Mucosa of stomach (tissue), 1 donor: ENCODE data around the gene FAM124A.

Source experiments
- H3K27me3 ChIP-seq: one replicate; pipeline ENCODE4 v1.7.0; 2013; ENCODE audit warnings: mild to moderate bottlenecking, low read length; ENCODE audit not compliant: control insufficient read depth, insufficient read depth
- H3K36me3 ChIP-seq: one replicate; pipeline ENCODE4 v1.7.0; 2013; ENCODE audit warnings: low read length; ENCODE audit not compliant: control insufficient read depth, insufficient read depth
- H3K4me1 ChIP-seq: one replicate; pipeline ENCODE4 v1.7.0; 2013; ENCODE audit warnings: mild to moderate bottlenecking, low read length; ENCODE audit not compliant: control insufficient read depth, insufficient read depth
- H3K4me3 ChIP-seq: one replicate; pipeline ENCODE4 v1.7.0; 2013; ENCODE audit warnings: low read length
- H3K9ac ChIP-seq: one replicate; pipeline ENCODE4 v1.7.0; 2013; ENCODE audit warnings: mild to moderate bottlenecking, low read length, moderate library complexity
- H3K9me3 ChIP-seq: one replicate; pipeline ENCODE4 v1.7.0; 2013; ENCODE audit warnings: mild to moderate bottlenecking, low read length, moderate library complexity; ENCODE audit not compliant: control insufficient read depth
- donor health status: Pancreatic carcinoma.

FAM124A gene, protein sequence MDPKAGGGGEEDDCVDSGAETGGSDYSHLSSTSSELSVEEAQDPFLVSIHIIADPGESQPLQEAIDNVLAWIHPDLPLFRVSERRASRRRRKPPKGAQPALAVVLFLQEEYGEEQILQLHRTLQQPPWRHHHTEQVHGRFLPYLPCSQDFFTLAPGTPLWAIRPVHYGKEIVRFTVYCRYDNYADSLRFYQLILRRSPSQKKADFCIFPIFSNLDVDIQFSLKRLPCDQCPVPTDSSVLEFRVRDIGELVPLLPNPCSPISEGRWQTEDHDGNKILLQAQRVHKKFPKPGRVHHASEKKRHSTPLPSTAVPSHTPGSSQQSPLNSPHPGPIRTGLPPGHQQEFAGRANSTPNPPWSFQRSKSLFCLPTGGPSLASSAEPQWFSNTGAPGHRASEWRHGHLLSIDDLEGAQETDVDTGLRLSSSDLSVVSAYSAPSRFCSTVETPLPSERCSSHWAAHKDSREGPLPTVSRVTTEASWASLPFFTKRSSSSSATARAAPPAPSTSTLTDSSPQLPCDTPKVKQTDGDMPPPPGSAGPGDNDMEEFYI

DNA sequence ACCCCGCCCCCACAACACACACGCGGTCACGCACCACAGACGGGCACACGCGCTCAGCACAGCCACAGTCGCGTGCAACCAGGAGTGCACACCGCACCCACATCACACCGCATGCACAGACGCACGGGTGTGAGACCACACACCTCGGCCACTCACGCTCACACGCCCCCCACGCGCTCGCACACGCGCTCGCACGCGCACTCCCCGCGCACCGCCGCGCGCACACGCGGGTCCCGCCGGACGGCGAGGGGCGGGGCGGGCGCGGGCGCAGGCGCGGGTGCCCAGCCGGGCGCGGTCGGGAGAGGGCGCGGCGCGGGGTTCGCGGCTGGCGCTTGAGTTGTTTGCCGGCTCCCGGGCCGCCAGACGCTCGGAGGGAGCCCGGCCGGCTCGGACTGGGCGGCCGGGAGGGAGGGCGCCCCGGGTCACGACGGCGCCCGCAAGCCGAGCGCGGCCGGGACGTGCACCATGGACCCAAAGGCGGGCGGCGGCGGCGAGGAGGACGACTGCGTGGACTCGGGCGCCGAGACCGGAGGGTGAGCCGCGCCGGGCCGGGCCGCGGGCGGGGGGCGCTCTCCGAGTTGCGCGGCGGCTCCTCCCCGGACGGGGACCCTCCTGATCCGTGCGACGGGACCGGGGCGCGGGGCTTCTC, at the start of gene FAM124A:
FAM124A (plus strand) TSS at position 362 of the 649 bp plus-strand sequence; CDS start at position 466, 104 bp downstream.
- H3K9me3 ChIP-seq: no peaks in the 10 kb centered on the region
- H3K36me3 ChIP-seq: no peaks in the 10 kb centered on the region
- H3K4me1 ChIP-seq: peaks cover 7% of the 10 kb centered on the region
- H3K4me3 ChIP-seq: peak within 1 kb of the TSS; percentile 29
- peak within 1 kb of the TSS; percentile 45 for H3K9ac ChIP-seq
- peaks cover 25% of the 10 kb centered on the region for H3K27me3 ChIP-seq

DNA sequence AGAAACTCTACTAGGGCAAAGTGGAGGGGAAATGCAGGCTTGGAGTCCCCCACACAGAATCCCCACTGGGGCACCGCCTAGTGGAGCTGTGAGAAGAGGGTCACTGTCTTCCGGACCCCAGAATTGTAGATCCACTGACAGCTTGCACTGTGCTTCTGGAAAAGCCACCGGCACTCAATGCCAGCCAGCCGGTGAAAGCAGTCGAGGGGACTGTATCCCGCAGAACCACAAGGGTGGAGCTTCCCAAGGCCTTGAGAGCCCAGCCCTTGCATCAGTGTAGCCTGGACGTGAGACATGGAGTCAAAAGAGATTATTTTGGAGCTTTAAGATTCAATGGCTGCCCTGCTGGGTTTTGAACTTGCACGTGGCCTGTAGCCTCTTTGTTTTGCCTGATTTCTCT, 47.2 kb upstream of the FAM124A start:
- H3K9ac ChIP-seq: no peak overlapping the region
- H3K36me3 ChIP-seq: no peaks in the 10 kb centered on the region
- no peaks in the 10 kb centered on the region for H3K27me3 ChIP-seq
- H3K4me3 ChIP-seq: no peak overlapping the region
- H3K9me3 ChIP-seq: no peaks in the 10 kb centered on the region
- no peaks in the 10 kb centered on the region for H3K4me1 ChIP-seq

DNA sequence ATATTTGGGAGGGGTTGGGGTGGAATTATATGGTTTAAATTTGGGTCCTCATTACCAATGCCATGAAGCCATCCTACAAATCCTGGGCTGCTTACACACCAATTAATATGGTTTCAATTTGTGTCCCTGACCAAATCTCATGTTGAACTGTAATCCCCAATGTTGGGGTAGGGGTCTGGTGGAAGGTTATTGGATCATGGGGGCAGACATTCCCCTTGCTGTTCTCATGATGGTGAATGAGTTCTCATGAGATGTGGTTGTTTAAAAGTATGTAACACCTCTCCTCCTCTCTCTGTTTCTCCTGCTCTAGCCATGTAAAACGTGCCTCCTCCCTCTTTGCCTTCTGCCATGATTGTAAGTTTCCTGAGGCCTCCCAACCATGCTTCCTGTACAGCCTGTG, 46.6 kb upstream of the FAM124A start:
- Histone ChIP-seq H3K4me3 (no peak overlapping the region), H3K27me3 (no peaks in the 10 kb centered on the region), H3K36me3 (no peaks in the 10 kb centered on the region), H3K9ac (no peak overlapping the region), H3K9me3 (no peaks in the 10 kb centered on the region), H3K4me1 (no peaks in the 10 kb centered on the region)

DNA sequence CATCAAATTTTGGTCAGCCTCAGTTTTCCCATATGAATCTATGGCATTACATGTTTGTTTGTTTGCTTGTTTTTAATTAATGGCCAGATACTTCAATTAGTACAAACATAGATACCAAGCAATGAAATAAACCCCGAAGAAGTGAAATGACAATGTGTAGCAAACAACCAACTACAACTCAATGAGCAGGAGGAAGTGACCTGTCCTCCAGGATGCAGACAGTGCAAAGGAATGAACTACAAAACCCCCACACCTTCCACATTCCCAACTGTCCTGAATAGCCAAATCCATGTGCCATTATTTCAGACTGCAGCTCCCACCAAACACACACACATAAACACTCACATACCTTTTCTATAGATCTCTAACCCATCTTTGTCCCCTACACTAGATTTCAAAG, 45.0 kb upstream of the FAM124A start:
- Histone ChIP-seq H3K27me3 (peaks cover 4% of the 10 kb centered on the region), H3K9ac (no peak overlapping the region), H3K36me3 (no peaks in the 10 kb centered on the region), H3K4me1 (no peaks in the 10 kb centered on the region), H3K9me3 (no peaks in the 10 kb centered on the region), H3K4me3 (no peak overlapping the region)

DNA sequence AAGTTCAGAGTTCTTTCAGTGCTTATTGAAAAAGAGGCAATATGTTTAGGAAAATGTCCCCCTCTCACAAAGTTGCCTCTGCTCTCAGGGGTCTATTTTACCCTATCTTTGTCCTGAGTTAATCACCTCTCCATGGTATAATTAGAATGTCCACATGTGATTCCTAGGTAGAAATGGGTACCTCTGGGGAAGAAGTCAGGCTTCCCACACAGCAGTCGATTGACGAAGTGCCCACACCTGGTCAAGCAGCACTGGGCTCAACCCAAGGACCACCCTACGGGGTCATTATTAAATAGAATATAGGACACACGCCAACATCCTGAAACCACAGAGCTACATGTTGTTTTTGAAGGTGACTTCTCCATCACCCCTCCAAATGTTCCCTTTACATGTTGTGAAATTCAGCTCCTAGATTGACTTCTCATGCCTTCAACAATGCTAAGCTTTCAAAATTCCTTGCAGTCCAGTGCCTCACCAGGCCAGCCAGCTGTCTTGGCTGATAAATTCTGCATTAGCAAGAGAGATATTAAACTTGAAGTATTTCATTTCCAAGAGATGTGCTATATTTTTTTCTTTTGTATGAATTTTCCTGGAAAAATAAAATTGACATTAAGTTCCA, 43.6 kb upstream of the FAM124A start:
- no peaks in the 10 kb centered on the region for H3K4me1 ChIP-seq
- no peak overlapping the region for H3K9ac ChIP-seq
- no peaks in the 10 kb centered on the region for H3K36me3 ChIP-seq
- no peak overlapping the region for H3K4me3 ChIP-seq
- no peaks in the 10 kb centered on the region for H3K9me3 ChIP-seq
- peaks cover 4% of the 10 kb centered on the region for H3K27me3 ChIP-seq

DNA sequence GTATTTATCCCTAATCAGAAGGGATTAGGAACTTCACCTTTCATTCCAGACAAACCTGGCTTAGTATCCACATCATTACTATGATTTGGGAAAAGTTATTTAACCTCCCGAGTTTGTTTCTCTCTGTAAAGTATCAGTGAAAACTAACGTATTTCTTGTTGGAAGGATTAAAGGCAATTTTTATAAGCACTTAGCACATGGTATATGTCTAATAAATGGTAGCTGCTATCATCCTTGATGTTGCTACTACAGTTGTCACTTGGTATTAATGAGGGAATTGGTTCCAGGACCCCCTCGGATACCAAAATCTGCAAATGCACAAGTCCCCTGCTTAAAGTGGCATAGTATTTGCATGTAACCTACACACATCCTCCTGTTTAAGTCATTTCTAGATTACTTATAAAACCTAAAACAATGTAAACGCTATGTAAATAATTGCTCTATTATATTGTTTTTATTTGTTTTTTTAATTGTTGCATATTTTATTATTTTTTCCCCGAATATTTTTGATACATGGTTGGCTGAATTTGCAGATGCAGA, 42.7 kb upstream of the FAM124A start:
- Histone ChIP-seq H3K9me3 (no peaks in the 10 kb centered on the region), H3K9ac (no peak overlapping the region), H3K27me3 (peaks cover 4% of the 10 kb centered on the region), H3K4me3 (no peak overlapping the region), H3K4me1 (no peaks in the 10 kb centered on the region), H3K36me3 (no peaks in the 10 kb centered on the region)

DNA sequence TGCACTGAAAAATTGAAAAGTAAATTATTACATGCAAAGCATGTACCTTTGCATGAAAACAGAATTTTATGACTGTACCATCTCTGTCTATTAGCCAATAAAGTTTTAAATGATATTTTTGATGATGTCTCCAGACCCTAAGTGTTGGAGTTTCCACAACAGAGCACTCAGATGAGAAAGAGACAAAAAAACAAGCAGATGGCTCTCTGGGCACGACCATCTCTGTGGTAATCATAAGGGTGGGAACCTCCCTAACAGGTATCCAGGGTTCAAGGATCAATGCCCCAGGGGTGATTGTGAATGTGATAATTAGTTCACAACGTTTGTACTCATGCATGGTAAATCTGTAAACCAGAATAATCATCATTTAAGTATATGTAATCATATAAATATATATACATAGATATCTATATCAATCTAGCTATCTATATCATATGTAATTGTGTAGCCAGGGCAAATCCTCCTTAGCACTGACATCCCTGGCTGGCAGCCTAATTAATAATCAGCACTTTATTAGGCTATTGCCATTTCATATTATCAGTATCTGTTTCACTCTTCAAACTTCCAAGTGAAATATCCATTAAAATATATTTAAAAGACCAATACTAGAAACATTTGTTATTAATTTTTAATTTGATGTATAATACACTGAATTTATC, 41.2 kb upstream of the FAM124A start:
- H3K27me3 ChIP-seq: peaks cover 4% of the 10 kb centered on the region
- no peaks in the 10 kb centered on the region for H3K9me3 ChIP-seq
- no peaks in the 10 kb centered on the region for H3K36me3 ChIP-seq
- no peak overlapping the region for H3K4me3 ChIP-seq
- no peaks in the 10 kb centered on the region for H3K4me1 ChIP-seq
- no peak overlapping the region for H3K9ac ChIP-seq

DNA sequence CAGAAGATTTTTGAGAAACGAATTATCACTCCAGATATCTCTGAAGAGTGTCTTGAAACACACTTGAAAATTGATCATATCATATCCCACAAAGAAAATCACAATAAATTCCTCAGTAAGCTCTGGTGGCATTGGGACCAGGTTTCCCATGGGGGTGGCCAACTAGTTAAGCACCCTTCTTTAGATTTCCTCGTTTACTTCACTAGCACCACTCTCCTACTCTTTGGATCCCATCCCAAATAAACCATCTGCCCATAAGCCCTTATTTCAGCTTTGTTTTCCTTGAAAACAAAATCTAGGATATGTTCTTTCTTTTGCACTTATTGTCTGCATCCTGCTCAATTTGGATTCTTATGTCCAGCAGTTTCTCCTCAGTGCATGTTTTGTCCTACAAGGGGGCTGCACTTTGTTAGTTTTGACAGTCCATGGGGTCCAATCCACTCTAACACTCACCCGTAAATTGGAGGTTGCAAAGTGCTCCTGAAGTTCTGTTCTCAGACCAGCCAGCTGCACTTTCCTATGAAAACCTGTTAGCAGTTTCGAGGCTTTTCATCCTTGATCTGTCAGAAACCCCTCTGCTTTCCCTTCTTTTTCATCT, 40.3 kb upstream of the FAM124A start:
- peaks cover 4% of the 10 kb centered on the region for H3K27me3 ChIP-seq
- no peaks in the 10 kb centered on the region for H3K9me3 ChIP-seq
- H3K4me3 ChIP-seq: no peak overlapping the region
- H3K36me3 ChIP-seq: no peaks in the 10 kb centered on the region
- no peak overlapping the region for H3K9ac ChIP-seq
- no peaks in the 10 kb centered on the region for H3K4me1 ChIP-seq

DNA sequence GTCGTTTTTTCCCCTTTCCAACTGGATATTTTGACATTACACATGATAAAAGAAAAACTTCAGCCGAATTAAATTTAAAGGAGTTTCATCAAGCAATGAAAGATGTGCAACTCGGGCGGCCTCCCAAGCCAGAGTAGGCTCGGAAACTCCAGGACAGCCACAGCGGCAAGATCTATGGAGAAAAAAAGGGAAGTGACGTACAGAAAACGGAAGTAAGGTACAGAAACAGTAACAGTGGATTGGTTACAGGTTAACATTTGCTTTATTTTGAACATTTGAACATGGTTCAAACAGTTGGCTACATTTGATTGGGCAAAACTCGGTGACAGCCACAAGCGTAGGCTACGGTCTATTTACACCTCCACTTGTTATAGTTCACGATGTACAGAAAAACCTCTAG, 30.5 kb upstream of the FAM124A start:
- H3K36me3 ChIP-seq: no peaks in the 10 kb centered on the region
- no peaks in the 10 kb centered on the region for H3K9me3 ChIP-seq
- H3K4me3 ChIP-seq: no peak overlapping the region
- H3K4me1 ChIP-seq: no peaks in the 10 kb centered on the region
- no peaks in the 10 kb centered on the region for H3K27me3 ChIP-seq
- no peak overlapping the region for H3K9ac ChIP-seq

DNA sequence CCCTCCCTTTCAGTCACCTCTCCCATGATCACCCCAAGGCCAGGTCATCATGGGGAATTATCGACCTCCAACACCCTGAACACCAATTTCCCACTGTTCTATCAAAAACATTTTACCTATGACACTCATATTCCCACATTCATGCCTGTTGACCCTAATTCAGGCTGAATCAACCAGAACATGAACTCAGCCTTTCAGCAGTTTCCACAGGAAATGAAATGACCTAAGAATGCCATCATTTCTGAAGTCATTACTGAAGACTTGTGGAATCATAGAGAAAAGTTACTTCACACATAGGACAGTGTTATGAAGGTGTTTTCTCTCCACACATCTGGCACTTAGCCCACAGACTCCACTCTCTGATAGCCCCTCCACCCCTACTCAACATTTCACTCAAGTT, 29.9 kb upstream of the FAM124A start:
- Histone ChIP-seq H3K27me3 (no peaks in the 10 kb centered on the region), H3K4me1 (no peaks in the 10 kb centered on the region), H3K4me3 (no peak overlapping the region), H3K9me3 (no peaks in the 10 kb centered on the region), H3K36me3 (no peaks in the 10 kb centered on the region), H3K9ac (no peak overlapping the region)

DNA sequence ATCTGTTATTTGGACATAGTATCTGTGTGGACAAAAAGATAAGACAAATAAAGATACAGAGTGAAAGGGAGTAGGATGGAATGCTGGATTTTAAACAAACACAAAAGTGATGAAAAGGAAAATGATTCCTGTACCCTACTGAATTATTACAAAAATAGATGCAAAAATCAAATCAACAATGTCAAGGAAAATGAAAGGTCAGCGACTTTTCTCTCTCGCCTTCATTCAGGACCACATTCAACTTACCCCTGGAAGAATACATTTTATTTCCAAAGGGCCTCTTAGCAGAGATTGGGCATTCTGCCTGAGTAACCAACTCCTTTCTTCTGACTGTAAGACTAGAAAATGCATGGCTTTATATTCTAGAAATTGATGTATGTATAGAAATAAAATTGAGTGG, 28.8 kb upstream of the FAM124A start:
- H3K4me1 ChIP-seq: no peaks in the 10 kb centered on the region
- no peak overlapping the region for H3K9ac ChIP-seq
- no peak overlapping the region for H3K4me3 ChIP-seq
- no peaks in the 10 kb centered on the region for H3K9me3 ChIP-seq
- H3K36me3 ChIP-seq: no peaks in the 10 kb centered on the region
- H3K27me3 ChIP-seq: no peaks in the 10 kb centered on the region
